Measurements from ENCODE around the gene NUAK2.
A peak's percentile ranks its signal among the peaks of the same experiment; 100 is the strongest.

Gene NUAK2

DNA sequence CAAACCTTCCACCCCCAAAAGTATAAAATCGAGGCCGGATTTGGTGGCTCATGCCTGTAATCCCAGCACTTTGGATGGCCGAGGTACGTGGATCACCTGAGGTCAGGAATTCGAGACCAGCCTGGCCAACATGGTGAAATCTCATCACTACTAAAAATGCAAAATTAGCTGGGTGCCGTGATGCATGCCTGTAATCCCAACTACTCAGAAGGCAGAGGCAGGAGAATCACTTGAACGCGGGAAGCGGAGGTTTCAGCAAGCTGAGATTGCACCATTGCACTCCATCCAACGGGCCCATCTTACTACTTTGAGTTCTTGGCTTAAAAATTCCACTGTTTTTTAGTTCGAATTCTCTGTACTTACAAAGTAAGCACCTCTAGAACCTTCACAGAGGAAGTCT, 24.2 kb upstream of the NUAK2 start:
- no peak for DNase-seq

DNA sequence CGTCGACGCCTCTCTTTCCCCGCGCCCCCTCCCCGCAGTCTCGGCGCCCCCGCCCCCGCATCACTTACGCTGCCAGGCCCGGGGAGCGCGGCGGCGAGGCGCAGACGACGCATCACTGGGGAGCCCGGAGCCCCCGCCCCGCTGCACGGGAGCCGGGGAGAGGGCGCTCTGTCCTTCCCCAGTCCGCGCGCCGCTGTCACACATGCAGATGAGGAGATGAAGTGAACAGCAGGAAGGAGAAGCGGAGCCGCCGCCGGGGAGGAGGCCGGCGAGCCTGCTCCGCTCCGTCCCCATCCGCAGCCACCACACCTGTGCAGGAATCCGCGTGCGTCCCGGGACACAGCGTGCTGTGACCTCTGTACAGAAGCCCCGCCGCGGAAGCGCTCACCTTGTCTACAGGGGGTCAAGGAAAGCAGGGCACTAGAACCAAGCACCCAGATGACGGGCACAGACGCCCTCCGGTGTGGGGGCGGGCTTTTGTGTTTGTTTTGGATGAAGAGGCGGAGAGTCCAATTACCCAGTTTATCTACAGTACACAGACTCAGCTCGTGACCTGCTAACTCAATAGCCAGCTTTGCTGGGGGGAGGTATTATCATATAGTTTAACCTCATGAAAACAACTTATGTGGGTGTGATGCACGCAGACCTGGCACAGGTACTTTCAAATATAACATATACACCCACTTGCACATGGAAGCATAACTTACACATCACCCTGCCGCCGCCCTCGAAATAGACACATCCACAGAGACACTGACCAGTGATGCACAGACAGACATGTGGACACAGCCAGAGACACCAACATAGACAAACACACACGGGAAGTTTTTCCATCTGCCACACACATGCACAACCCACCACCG, 22.8 kb upstream of the NUAK2 start:
- no peak for DNase-seq

DNA sequence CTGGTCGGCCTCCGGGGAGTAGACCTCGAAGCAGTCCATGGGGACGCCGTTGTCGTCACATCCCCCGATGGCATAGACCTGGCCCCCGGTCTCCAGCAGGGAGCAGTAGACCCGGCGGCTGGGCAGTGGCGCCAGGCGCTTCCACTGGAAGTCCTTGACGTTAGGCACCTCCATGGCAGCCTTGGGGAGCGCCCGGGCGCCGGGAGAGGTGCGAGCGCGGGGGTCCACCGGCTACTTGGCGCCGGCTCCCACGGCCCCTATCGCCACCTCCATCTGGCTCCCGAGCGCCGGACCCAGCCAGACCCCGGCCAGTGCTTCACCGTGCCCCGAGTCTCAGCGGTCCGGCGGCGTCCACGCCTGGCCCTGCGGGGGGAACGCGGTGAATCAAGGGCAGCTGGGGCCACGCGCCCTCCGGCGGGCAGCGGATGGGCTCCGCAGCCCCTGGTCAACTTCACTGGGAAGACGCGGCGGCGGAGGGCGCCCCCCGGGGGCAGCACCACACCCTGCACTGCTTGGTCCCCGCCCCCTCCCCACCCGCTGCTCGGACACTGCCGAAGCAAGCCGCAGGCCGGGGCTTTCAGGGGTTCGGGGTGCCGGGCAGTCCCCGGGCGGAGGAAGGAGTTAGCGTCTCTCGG, 22.0 kb upstream of the NUAK2 start:
- DNase-seq: no peak

DNA sequence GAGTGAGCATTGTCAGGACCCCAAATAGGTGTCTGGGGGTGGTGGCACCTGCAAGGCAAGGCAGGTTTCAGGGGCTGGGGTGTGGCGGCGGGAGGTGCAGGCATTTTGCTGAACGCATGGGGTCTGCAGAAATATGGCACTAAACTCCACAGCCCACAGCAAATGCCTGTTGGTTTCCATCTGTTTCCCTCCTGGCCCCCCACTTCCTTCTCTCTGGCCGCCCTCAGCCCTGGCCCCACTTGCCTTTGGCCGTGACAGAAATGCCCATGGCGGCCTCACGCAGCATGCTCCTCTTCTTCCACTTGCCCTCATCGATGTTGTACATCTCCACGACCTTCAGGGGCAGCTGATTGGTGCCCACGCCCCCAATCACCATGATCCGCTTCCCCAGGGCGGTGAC, 21.4 kb upstream of the NUAK2 start:
- no peak for DNase-seq

DNA sequence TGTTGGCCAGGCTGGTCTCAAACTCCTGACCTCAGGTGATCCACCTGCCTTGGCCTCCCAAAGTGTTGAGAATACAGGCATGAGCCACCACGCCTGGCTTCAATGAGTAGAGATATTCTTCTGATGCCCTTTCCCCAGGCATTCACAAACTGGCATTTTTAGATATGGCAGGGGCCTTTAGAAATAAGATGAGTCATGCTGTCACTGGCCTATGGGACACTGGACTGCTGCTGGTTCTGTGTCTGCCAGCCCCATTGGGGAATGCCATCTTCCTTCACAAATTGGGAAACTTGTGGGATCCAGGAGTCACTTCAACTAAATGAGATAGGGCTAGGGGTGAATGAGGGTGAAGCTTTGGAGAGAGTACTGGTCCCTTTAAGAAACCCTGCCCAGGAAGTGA, 19.1 kb upstream of the NUAK2 start:
- no peak for DNase-seq

DNA sequence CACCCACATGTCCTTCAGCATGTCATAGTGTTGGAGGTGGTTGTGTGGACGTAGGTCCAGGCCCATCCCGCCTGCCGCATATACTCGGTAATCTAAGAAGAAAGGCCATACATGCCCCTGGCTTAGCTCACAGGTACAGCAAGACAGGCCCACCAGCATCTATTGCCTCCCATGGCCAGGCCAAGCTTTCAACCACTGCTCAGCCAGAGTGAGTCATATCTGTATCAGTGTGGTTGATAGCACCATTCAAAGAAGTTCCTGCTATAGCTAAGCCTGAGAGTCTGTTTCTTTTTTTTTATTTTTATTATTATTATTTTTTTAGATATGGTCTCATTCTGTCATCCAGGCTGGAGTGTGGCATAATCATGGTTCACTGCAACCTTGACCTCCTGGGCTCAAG, 18.2 kb upstream of the NUAK2 start:
- no peak for DNase-seq

DNA sequence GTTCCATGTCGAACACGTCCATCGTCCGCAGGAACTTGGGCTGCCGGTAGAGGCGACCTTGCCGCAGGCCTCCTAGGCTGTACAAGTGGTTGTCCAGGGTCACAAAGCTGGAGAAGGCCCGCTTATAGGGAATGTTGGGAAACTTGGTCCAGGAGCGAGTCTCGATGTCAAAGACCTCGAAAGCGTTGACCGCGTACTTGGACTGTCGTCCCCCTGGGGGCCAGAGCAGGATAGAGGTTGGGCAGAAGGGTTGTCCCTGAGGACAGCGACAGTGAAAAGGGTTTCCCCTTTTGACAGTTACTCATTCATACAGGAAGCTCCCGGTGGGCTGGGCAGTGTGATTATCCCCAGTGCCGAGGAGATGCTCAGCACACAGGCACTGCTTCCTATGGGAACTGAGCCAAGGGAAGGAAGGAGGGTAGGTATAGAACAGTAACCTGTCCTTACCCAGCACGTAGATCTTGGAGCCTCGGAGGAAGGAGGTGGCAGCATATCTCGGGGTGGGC, 17.7 kb upstream of the NUAK2 start:
- no peak for DNase-seq

DNA sequence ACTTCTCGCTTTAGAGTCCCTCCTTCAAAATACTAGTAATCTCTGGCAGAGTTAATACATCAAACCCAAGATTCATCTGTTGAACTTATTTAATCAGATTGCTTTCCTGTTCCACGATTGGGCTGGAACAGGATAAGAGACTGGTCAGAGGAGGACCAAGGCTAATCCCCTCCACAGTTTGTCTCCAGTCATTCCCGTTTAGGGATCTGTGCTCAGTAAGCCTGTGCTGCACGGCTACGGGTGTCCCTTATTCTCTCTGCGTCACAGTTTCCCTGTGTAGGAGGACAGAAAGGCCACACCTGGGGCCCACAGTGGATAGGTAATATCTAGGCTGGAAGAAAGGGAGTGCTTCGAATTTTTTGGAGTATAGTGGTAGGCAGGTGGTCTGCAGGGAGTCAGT, 16.5 kb upstream of the NUAK2 start:
- DNase-seq: no peak

DNA sequence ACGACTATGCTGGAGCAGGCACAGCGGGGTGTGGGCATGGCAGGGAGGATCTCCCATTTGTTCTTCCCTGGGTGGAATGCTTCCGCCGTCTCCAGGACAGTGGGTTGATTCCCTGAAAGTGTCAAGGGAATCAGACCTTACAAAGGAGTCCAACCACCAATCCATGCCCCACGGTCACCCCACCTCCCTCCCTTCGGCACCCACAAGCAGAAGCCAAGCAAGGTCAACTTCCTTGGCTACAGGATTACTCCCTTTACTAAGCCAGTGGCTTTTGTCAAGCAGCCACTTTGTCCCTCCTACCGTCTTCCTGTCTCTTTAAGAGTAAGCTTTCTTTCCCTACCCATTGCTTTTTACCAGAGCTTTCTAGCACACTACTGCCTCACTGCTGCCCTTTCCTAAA, 15.9 kb upstream of the NUAK2 start:
- DNase-seq: no peak

DNA sequence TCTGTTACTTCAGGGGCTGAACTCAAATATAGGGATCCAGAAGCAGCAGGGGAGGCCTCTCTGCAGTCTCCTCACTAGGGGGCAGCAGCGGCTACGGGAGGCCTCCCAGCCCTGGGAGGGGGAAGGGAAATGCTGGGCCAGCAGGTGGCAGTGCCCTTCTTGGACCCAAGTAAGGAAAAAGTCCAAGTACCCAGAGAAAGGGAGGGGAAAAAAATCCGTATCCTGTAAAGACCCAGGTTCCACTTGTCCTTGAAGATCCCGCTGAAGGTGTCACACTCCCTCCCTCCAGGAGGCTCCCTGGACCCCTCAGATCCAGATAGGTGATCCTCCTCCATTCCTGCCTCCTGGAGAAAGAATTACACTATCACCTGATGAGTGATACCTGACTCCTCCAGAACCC, 14.1 kb upstream of the NUAK2 start:
- peak; percentile 55 for DNase-seq

DNA sequence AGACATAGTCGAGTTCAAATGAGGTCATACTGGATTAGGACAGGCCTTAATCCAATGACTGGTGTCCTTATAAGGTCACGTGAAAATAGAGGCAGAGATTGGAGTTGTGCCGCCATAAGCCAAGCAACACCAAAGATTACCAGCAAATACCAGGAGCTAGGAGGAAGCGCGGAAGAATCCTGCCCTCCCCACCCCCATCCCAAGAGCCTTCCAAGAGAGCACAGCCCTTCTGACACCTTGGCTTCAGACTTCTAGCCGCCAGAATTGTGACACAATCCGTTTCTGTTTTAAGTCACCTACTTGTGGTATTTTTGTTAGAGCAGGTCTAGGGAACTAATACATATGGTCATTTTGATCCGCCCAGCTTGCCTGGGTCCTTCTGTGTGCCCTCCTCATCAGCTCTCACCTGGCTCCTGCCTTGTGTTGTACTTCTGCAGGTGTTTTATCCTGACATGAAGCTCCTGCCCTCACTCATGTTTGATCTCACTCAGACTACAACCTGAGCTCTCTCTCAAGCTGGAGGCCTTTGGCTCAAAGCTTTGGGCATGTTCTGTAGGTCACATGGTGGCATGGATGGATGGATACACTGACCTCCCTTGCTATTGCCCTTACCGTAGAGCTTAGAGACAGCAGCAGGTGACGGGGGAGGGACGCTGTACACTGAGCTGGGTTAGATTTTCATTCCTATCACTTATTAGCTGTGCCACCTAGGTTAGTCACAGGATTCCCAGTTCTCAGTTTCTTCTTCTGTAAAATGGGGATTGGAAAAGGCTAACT, 10.7 kb upstream of the NUAK2 start:
- DNase-seq: no peak

DNA sequence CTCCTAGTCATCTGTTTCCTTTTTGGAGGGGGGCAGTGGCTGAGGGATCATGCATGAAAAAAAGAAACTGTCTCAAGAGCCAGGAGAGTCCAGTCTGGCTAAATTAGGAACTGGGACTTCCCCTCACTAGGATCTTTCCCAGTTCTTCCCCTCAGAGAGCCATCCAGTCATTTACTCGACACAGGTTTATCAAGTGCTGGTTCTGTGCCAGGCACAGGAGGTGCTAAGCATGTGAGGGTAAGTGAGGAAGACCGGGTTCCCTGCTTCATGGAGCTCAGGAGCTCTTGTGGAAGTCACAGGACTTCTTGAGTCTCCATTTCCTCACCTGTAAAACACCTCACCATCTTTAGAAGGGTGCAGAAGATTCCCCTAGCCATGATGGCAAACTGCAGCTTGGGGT, 8.6 kb upstream of the NUAK2 start:
- DNase-seq: no peak

DNA sequence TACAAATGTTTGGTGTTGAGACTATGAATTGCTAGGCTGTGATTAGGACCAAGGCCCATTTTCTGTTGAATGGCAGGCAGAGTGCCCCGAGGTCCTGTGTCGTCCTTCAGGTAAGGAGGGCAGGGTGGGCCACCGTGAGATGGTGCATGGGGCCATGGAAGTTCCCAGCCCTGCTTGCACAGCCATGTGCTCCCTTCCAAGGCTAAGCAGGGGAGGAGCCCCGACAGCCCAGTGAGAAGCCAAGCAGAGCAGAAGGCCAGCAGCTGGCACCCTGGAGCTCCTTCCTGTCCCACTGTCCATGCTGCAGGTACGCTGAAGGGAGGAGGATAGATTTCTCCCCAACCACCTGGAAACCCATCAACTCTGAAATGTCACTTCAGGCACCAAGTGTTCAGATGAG, 8.2 kb upstream of the NUAK2 start:
- DNase-seq: no peak

DNA sequence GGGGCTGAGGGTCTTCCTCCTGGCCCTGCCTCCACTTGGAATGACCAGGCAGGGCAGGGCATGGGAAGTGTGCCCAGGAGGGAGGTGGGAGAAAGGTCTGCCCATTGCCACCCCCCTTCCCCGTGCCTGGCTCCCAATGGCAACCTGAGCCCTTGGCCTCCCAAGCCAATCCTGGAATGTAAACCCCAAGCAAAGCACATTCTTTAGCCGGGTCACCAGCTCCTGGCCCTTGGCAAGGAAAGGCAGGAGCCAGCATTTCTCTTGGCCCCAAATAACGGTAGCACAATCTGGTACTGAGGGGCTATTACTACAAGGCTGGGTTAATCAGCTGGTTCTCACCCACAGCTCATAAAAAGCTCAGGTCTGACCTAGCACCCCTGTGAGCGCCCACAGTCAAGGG, 6.9 kb upstream of the NUAK2 start:
- DNase-seq: no peak

DNA sequence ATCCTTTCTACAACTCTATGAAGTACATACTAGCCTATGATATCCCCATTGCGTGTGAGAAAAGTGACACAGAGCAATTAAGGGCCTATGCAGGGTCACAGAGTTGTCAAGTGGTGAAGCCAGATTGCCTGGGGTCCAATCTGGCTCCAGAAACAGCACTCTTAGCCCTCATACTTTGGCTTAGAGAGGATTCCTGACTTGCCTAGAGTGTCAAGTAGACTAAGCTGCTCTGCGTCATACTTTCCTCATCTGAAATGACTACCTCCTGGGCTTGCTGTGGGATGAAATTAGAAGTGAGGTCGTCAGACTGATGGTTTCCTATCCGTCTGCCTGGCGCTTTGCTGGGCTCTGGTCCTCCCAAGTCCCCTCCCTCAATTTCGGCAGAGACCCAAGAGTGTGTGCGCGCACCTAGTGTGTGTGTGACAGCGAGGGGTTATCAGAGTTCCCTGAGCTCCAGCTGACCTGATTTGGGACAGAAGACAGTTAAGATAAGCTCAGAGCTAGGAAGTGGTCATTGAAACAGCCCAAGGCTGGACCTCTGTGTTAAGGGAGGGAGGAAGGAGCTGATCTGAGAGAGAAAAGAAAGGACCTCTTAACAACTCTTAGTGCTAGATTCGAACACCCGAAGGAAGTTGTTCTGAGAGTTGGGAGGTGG, 5.4 kb upstream of the NUAK2 start:
- no peak for DNase-seq

DNA sequence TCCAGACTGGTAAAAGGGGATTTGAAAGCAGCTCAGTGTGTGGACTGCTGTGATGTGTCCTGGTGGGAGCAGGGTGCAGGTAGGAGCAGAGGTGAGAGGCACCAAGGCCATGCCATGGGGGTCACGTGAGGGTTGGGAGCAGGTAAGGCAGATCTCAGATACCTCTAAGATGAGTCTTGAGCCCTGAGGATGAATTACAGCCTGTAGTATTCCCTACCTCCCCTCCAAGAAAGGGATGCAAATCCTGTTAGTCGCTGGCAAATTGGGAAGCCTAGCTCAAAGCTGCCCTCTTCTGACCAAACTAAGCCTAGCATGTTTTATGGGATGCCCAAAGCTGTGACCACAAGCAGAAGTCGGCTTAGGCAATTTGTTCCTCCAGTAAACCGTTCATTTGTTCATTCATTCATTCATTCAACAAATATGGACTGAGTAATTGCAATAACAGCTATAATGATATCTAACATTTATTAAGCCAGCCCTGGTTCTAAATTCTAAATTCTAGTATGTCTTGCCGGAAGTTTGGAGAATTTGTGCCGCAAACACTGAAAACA, 3.9 kb upstream of the NUAK2 start:
- DNase-seq: peak; percentile 72

DNA sequence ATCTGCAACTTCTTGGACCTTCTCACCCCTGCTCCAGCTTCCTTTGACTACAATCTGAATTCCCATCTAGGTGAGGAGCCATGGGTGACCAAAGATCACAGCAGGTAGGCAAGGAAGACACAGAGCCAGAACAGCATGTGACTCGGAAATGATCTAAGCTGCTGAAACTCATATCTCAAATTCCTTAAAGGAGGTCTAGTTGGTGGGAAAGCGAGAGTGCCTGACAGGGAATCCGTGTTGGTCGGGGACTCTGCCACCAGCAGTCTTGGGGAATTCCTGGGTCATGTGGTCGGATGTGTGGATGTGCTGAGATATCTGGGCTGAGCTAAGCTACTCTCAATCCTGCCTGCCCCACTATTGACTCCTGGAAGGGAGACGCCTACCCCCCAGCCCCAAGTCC, 3.2 kb upstream of the NUAK2 start:
- peak; percentile 46 for DNase-seq

DNA sequence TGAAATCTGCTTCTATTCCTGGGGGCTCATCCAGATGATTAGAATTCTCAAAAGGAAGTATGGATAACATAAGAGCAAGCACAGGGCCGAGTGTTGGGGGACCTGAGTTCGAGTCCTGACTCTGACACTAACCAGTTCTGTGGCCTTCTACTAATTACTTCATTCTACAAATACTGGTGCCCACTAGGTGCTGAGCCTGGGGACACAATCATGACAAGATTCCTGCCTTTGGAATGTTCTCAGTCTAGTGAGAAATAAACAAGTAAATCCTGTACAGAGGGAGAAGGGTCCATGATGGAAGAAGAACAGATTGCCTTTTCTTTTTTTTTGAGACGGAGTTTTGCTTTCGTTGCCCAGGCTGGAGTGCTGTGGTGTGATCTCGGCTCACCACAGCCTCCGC, 2.2 kb upstream of the NUAK2 start:
- no peak for DNase-seq

DNA sequence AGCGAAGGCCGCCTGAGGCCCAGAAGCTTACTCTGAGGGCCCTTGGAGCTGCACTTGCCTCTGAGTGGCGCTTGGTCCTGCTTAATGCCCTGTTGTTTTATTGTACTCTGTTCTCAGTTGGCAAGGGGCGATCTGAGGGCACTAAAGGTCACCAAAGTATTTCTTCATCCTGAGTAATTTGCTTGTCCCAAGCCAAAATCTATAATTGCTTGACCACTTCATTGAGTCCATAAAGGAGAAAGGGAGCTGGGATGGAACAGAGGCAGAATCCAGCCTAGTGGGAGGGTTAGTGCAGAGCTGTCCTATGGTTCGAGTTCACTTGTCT, 376 bp upstream of the NUAK2 start:
- no peak for DNase-seq

DNA sequence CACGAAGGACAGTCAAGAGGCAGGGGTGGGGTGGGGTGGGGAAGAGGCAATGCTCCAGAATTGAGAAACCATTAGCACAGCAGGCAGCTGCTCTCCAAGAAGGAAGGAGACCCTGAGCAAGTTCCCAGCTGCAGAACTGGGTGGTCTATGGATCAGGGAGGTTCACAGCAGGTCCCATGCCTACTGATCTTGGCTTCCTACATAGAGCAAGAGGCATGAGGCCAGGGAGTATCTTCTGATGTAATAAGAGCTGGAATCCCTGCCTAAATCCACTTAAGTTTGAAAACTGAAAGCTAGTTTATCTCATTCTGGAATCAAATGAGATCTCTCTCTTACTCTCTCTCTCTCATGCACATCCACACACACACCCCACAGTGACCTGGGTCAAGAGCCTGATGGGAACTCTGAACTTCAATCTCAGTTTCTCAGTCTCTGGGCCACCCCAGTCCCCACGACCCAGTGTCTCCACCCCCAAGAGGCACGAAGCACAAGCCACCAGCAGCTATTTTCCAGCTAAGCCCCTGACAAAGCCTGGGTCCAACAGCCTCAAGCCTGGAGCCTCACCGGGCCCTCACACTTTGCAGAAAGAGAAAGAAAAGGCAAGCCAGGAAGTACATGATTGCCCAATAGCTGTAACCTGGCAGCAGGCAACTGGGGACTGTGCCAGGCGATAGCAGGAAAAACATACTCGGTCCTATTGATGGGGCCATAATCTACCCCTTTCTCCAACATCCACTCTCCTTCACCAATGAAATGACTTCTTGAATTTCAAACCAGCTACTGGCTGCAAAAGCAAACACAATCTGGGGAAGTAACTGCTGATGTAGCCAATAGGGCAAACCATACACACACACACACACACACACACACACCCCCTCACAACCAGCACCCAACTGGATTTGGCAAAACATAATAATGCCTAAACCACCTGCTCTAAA, 2.2 kb downstream of the NUAK2 start:
- DNase-seq: peak; percentile 72

DNA sequence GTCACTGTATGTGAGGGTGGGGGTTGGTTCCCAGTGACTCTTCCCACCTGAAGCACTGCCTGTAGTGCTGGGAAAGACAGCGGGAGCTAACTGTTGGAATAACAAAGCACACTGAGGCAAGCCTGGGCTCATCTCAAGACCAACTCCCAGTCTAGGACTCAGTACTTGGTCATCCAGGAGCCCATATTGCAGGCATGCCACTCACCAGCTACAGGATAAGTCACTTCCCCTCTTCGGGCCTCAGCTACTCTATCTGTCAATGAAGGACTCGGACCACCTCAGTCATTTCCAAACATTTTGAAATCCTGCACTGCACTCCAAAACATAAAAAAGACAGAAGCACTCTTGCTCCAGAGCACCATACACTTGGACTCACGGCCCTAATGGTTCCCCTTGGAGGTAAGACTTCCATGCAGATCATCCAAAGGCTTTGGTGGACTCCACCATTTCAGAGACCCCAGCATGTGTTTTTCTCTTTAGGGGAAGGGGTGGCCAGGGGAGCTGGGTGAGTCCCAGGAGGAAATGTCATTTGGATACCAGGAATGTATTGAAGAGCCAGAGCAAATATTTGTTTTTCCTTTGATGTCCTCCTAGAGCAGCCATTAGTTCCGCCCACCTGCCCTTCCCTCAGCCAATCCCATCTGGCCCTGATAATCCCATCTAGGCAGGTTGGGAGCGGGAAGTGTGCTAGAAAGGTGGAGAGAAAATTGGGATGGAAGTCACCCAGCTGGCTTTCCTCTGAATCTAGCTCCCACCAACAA, 3.1 kb downstream of the NUAK2 start:
- no peak for DNase-seq
